T1000 (cell line): ENCODE results near the gene MRPL11.

Experiments
- DNase-seq: peaks from one replicate; lab custom pipeline; 2025; ENCODE audit warnings: mixed read lengths; lab: John Stamatoyannopoulos, UW

MRPL11 gene

DNA sequence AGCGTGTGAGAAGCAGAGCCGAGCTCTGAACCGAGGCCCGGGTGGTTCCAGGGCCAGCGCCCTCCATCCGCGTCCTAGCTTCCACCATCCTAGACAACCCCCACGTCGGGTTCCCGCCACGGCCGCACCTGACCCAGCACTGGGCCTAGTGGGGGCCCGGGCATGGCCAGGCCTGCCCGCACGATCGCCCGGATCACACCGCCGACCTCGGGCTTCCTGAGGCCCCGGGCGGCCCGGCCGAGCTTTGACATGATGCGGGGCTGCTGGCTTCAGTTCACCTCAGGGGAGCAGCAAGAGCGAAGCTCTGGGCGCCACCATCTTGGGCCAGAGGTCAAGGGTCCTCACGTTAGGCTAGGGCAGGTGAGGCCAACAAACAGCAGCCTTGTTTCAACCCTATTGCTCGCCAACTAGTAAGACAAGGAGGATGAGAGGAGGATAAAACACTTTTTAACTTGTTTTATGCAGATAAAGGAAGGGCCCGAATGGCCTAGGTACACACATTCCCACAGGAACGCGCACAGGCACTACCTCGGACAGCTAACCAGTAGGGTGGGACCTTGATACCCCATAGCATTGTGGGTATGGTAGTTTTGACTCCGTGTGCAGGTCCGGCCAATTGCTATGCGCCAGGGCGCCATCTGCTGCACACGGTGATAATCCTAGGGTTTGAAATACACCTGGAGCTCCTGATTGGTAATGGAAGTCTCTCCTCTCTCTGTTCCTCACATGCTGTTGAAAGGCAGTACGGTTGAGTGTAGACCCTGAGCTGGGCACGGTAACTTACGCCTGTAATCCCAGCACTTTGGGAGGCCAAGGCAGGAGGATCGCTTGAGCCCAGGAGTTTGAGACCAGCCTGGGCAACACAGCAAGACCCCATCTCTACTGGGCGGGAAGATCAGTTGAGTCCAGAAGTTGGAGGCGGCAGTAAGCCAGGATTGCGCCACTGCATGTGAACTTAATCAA lies at the start of gene MRPL11:
Gene MRPL11 (minus strand): TSS at position 345 of the 963 bp plus-strand sequence. CDS start 94 bp downstream, at position 251.
- DNase-seq: peak; percentile 82

DNA sequence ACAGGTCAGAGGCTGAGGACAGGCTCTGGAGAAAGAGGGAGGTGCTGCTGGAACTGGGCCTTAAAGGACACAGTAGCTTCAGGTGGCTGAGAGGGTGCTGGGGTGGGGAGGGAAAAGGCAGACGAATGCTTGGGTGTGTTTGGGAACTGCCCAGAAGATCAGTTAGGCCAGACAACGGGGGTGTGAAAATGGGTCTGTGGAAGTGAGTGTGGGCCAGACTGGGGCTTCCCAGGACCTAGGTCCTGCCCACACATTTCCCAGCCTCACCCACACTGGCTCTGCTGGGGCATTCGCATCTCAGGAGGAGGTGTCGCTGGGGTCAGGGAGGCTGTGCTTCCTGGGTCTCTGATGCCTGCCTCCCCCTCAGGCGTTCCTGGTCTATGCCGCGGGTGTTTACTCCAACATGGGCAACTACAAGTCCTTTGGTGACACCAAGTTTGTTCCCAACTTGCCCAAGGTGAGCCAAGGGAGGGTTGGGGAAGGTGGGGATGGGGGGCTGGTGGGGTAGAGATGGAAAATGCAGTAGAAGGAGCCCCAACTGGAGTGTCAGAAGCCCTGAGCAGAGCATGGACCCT lies 46.2 kb upstream of the MRPL11 start:
- DNase-seq: no peak

DNA sequence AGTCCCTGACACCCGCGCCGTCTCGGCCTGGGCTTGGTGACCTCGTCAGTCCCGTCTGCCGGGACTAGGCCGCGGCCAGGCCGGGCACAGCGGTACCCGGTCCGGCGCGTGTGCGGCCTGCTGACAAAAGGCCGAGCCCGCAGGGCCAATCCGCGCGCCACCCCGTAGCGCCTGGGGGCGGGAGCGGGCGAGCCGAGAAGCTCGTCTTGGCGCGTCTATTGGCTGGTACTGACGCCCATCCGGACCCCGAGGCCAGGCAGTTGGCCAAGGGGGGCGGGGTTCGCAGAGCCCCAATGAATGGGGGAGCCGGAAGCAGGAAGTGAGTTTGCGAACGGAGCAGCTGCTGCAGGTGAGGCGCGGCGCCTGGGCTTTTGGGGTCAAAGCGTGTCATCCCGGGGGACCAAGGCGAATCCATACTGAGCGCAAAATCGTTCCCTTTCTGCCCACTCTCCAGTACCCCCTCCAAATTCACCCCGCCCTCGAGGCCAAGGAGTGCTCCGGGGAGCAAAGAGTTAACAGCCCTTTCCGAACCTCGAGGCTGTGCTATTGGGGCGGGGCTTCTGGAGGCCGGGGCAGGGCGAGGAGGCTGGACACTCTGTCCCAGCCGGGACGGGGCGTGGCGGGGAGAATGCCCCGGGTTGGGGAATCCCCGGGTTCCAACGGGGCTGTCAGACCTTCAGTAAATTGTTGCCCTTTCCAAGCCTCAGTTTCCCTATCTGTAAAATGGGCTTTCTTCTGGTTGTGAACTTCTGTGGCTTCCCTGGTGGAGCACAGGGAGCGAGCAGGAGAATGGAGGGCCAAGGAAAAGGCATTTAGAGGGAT lies 41.7 kb upstream of the MRPL11 start, which contains the start of gene DPP3:
Gene DPP3 (plus strand): TSS at position 318 of the 822 bp plus-strand sequence. CDS start 1,767 bp downstream, outside the sequence.
- peak; percentile 98 for DNase-seq

DNA sequence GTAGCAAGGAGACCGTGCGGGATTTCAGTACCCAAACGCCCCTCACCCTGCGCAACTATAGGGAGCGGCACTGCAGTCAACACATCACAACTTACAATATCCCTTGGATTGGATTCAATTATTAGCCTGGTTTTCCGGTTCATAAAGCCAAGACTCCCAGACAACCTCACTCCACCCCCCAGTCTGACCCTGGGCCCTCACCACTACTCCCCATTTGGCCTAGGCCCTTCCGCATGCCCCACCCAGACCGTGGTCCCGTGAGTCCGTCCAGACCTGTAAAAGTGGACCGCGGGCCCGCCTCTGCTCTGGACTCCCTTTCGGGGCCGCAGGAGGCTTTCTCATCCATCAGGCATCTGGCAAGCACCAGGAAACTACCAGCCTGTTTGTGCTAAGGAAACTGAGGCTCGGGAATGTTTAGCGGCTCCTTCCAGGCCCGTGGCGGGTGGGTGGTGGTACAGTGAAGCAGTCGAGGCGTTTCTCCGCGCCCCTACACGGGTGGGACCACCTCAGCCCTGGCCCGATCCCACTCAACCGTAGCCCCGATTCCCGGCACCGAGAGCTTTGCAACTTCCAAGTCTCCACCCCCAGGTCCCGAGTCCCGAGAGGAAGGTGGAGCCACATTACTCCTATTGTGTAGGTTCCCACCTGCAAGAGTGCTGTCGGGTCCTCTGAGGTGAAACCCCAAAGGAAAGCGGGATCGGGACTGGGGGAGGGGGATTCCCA lies 40.9 kb upstream of the MRPL11 start:
- DNase-seq: no peak

DNA sequence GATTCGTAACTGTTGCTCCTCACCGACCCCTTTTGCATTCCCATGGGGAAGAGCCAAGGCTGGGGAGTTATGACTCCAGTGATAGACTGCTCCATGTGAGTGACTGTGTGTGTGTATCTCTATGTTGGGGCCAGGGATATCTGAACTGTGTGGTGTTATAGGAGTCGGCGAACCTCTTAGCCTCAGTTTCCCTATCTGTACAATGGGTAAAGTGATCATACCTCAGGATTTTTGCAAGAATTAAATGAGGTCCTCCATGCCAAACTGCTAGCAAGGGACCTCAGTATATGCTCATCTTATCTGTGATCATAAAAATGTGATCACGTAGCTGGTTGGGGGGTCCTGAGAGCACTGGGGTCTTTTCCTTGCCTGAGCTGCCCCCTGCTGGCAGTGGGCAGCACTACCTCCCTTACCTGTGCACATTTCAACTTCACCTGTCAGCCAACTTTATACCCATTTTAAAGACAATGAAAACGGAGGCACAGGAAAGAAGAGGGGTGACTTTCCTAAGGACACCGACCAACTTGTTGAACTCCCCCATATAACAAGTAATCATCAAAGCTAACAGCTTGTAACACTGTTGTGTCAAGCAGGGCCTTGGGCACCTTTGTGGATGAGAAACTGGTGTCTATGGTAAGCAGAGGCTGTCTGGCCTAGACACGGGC lies 40.2 kb upstream of the MRPL11 start:
- no peak for DNase-seq

DNA sequence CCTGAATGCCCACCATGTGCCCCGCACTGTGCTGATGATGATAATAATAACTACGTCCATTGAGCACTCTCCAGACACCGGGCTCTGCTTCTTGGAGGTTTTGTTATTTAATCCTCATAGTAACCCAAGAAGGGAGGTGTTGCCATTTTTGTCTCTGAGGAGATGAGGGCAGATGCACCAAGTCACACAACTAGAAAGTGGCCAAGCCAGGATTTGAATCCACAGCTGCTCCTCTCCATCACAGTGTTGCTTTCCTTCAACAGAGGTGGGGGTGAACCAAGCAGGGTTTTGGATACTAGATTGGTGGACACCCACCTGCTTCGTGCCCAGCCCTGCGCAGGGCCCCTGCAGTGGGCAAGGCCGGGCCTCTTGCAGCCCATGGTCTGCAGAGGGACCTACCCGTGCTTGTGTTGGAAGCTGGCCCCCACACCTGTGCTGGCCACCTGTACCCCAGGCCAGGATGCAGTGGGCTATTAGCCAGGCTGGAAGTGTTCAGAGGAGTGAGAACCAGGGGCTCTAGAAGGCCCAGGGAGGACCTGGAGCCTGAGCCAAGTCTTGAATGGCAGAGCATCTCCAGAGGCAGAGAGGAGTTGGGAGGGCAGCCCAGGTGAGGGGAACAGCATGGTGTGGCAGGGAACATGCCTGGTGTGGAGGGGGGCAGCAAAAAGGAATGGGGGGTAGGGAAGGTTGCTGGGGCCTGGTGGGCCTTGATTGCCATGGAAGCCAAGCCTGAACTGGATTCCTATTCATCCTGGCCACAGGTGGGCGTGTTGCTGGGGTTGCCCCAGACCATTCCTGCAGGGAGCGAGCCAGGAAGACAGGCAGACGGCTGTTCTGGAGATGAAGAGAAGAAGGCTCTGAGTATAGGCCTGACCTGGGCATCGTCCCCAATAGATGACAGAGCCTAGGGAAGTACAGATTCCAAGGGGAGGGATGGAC lies 38.9 kb upstream of the MRPL11 start:
- no peak for DNase-seq

DNA sequence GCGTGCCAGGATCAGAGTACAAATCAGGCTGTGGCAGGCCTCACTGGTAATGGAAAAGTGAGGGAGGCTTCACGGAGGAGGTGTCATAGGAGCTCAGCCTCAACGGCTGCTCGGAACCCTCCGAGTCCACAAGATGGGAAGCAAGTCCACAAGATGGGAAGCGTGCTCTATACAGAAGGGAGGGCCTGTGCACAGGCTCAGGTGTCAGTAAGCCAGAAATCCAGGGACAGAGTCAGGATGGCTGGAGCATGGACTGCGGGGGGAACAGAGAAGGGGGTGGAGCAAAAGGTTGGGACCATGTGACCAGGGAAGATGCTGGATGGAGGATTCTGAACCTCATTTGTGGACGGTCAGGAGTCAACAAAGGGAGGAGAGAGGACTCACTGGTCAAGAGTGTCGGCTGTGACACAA lies 38.2 kb upstream of the MRPL11 start:
- DNase-seq: no peak

DNA sequence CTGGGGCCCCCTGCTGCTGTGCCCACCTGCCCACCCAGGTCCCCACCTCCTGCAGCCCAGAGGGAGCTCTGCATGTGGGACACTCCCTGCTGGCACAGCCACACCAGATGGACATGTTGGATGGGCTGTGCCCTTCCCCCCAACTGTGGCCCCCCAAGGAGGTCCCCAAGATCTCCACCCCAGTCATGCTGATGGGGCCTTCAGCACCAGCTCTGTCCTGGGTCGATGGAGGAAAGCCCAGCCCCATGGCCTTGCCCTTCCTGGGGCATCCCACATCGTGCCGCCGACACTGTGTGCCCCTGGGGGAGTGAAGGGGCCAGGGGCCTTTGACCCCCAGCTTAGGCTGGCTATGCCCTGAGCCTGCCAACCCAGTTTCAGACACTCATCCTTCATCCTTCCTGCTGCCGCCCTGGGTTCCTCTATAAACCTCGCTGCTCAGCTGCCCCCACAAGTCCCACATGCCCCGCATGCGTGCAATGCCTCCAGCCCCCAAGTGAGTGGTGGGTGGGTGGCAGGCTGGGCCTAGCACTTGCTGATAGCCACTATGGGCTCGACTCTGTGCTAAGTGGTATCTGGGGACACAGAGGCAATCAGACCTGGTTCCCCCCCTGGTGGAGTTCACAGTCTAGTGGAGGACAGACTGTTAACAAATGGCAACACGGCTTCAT lies 37.7 kb upstream of the MRPL11 start:
- no peak for DNase-seq

DNA sequence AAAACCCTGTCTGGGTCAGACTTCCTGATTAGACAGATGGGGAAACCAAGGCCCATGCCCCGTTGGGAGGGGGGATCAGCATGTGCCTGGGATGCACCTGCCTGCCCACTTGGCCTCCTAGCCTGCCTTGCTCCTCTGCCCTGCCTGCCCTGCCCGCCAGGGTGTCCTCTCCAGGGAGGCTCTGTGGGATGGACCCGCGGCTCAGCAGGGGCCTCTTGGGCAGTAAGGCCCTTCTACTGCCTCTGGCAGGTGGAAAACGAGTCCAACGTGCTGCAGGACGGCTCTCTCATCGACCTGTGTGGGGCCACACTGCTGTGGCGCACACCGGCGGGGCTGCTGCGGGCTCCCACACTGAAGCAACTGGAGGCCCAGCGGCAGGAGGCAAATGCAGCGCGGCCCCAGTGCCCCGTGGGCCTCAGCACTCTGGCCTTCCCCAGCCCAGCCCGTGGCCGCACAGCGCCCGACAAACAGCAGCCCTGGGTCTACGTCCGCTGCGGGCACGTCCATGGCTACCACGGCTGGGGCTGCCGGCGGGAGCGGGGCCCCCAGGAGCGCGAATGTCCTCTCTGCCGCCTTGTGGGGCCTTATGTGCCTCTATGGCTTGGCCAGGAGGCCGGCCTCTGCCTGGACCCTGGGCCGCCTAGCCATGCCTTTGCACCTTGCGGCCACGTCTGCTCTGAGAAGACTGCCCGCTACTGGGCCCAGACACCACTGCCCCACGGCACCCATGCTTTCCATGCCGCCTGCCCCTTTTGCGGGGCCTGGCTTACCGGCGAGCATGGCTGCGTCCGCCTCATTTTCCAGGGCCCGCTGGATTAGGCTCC lies 36.9 kb upstream of the MRPL11 start:
- DNase-seq: no peak

DNA sequence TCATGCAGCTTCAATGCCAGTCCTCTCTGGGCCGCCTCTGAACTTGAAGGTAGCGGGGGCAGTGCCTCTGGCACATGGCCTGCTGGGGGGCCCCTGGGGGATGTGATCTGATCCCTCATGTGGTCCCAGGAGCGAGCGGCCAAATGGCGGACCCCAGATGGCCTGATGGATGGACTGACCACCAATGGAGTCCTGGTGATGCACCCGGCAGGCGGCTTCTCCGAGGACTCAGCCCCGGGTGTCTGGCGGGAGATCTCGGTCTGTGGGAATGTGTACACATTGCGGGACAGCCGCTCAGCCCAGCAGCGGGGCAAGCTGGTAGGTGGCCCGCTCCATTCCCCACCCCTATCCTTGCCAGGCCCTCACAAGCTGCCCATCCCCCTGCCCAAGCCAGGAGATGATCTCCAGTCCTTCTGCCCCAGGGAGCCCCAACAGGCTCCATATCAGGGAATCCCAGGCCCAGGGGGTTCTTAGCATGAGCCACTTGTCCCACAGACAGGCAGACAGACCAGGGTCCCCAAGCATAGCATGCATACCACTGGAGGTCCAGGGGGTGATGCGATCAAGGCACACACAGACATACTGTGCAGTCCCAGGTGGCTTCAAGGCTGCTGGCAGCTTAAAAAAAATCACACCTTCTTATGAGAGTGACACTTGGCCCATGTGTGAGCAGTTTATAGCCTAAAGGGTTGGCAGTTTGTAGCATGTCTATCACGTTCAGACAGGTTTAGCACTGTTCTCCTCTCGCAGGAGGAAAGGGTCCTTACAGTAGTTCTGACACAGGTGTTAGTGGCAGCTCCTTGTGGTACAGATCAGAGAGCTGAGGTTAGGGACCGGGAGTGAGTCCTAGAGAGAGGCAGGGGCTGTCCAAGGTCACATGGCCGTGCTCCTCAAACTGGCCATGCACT lies 35.2 kb upstream of the MRPL11 start:
- no peak for DNase-seq

DNA sequence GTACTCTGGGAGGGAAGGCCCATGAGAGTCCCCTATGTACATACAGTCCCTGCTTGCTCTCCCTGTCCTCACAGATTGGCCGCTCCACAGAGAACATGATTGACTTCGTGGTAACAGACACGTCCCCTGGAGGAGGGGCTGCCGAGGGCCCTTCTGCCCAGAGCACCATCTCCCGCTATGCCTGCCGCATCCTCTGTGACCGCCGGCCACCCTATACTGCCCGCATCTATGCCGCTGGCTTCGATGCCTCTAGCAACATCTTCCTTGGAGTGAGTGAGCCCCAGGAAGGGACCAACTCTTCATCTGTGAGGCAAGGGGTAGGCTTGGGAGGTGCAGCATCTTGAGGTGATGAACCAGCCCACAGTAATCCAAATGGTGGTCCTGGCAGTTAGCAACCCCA lies 34.5 kb upstream of the MRPL11 start:
- no peak for DNase-seq

DNA sequence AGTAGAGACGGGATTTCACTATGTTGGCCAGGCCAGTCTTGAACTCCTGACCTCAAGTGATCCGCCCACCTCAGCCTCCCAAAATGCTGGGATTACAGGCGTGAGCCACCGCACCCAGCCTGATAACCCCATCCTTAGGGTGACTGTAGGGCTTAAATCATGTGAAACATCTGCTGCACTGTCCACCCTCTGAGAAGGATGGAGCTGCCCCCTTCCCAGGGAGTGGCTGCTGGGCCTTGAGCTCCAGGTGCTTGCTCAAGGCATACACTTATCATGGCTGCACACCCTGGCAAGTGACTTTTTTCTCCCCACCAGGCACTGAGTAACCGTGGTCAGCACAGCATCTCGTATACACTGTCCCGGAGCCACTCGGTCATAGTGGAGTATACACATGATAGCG lies 33.4 kb upstream of the MRPL11 start:
- no peak for DNase-seq

DNA sequence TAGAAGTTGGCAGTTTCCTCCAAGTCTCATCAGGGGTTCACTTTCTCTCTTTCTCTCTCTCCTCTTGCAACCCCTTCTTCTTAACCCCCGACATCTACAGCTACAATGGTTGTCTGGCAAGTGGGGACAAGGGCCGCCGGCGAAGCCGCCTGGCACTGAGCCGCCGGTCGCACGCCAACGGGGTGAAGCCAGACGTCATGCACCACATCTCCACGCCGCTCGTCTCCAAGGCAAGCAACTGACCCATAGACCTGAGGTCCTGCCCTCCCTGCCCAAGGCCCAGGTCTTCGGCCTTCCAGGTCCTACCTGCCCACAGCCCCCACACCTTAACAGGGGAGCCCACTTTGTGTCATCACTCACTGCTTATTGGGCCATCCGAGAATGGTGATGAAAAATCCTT lies 32.5 kb upstream of the MRPL11 start:
- DNase-seq: no peak

DNA sequence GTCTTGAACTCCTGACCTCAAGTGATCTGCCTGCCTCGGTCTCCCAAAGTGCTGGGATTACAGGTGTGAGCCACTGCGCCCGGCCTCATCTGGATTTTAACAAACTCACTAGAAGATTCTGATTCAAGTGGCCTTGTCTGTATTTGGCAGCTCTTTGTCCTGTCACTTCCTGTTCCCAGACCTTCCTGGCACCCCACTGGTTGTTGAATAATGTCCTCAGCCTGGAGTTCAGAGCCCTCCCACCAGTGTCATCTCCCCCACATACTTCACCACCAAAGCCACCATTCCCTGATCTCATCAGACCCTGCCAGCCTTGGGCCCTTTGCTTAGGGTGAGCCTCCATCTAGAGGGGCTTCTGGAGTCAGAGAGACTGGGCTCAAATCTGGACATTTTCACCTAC lies 31.4 kb upstream of the MRPL11 start:
- no peak for DNase-seq

DNA sequence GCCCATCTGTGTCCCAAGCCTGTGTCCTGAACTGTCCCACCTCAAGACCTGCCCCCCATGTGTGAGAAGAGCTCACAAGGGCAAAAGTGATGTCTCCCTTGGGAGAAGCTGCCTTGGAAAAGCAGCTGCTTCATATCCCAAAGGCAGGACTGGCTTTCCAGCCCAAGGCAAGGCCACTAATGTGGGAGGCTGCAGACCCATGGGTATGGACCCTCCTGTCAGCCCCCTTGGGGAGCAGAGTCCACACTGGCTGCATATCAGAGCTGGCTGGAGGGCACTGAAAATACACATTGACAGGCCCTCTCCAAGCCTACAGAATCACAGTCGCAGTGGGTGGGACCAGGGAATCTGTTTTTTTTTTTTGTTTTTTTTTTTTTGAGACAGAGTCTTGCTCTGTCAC lies 30.8 kb upstream of the MRPL11 start:
- no peak for DNase-seq

DNA sequence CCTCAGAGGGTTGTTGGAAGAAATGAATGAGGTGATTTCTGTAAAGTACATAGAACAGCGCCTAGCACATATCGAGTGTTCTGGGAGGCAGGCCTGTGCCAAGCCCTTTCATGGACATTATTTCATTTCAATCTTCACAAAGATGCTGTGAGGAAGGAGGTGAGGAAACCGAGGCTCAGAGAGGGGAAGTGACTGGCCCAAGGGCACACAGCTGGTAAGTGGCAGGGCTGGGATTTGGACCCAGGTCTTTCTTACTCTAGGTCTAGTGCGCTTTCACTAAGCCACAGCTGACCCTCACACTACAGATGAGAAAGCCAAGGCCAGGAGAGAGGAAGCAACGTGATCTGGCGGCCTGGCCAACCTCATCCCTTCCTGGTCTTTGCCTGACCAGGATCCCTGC lies 30.0 kb upstream of the MRPL11 start:
- no peak for DNase-seq

DNA sequence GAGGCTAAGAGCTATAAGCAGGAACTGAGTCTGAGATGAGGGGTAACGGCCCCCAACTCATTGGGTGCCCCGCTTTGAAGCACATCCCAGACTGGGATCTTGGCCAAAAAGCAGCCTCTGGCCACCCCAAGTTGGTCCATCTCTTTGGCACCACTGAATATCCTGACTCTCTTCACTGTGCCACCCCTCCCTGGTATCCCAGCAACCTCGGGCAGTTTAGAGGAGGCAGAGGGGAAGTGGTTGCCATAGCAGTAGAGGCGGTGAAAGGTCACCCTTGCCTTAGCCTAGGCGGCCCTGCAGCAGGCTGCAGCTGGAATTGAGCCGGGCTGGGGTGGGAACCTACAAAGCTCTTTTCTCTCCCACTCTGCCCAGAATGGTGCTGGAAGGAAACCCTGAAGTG lies 29.1 kb upstream of the MRPL11 start:
- no peak for DNase-seq
